Mesodermal cell (in vitro differentiated cells): ENCODE measurements around the gene HOXB13. TPM values are rescaled to one million over a fixed set of nuclear protein-coding genes. Genes with fewer than 3 reads are reported as not detected.

Experiments
- H3K27ac ChIP-seq: 2 replicates; pipeline ENCODE4 v1.7.0; 2013; ENCODE audit warnings: mild to moderate bottlenecking, low read depth, low read length, moderate library complexity; ENCODE audit not compliant: severe bottlenecking
- H3K36me3 ChIP-seq: 2 replicates; pipeline ENCODE4 v1.7.1; 2013; ENCODE audit warnings: mild to moderate bottlenecking, low read length, moderate library complexity; ENCODE audit not compliant: control insufficient read depth, insufficient read depth
- H3K4me1 ChIP-seq: one replicate; pipeline ENCODE4 v1.7.1; 2013; ENCODE audit warnings: mild to moderate bottlenecking, low read length; ENCODE audit not compliant: insufficient read depth, control insufficient read depth, poor library complexity, severe bottlenecking
- H3K4me3 ChIP-seq: 2 replicates; pipeline ENCODE4 v1.7.0; 2013; ENCODE audit warnings: low read length, control low read depth, mild to moderate bottlenecking; ENCODE audit not compliant: insufficient read depth, poor library complexity, severe bottlenecking; ENCODE audit errors: extremely low read depth
- H3K9me3 ChIP-seq: 2 replicates; pipeline ENCODE4 v1.7.1; 2013; ENCODE audit warnings: mild to moderate bottlenecking, low read length, moderate library complexity; ENCODE audit not compliant: control insufficient read depth
- WGBS, 2 experiments: methylation state at CpG; one replicate each; pipeline ENCODE4 v1.1.5; 2013; ENCODE audit warnings: missing lambda C conversion rate in 2 of 2; ENCODE audit not compliant: insufficient coverage in 2 of 2; 5-methylcytosine and 5-hydroxymethylcytosine counted together
- polyA plus RNA-seq, 2 experiments: library from polyadenylated mRNA; stranded (reverse); fragments of 50-300 nt; gene quantifications; one replicate each; pipeline ENCODE4 v1.2.3, GENCODE V29; 2013

The HOXB13 gene
- 0.59 TPM for polyA plus RNA-seq (2013, experiment 1 of 2)
- 0.76 TPM for polyA plus RNA-seq (2013, experiment 2 of 2)

- H3K9me3 ChIP-seq = no peaks in the 10 kb centered on the region
- peak within 1 kb of the TSS; percentile 36 for H3K4me3 ChIP-seq
- no peak within 1 kb of the TSS for H3K27ac ChIP-seq
- peaks cover 17% of the 10 kb centered on the region for H3K4me1 ChIP-seq
- H3K36me3 ChIP-seq = no peaks in the 10 kb centered on the region
- 7% methylated on average over 41 to 42 of the region's 55 CpGs for WGBS, 2 experiments
These were observed at the start of gene HOXB13 for GRCh38 chr17:48728232-48729231. Gene HOXB13 (minus strand): TSS chr17:48728750. CDS start chr17:48728593, 157 bp downstream.

- H3K36me3 ChIP-seq = no peaks in the 10 kb centered on the region
- H3K27ac ChIP-seq = no peak overlapping the region
- H3K9me3 ChIP-seq = no peaks in the 10 kb centered on the region
- H3K4me1 ChIP-seq = no peaks in the 10 kb centered on the region
- H3K4me3 ChIP-seq = no peak overlapping the region
These were observed 48.1 kb upstream of the HOXB13 start for GRCh38 chr17:48776602-48777001.

- 75 to 93% methylated on average over 3 of the region's 3 CpGs for WGBS, 2 experiments
- no peak overlapping the region for H3K4me3 ChIP-seq
- no peaks in the 10 kb centered on the region for H3K9me3 ChIP-seq
- H3K36me3 ChIP-seq = no peaks in the 10 kb centered on the region
- H3K27ac ChIP-seq = no peak overlapping the region
- no peaks in the 10 kb centered on the region for H3K4me1 ChIP-seq
These were observed 44.7 kb upstream of the HOXB13 start for GRCh38 chr17:48773245-48773644.

GRCh38 chr17:48770954-48771353, 42.4 kb upstream of the HOXB13 start:
- no peak overlapping the region for H3K4me3 ChIP-seq
- H3K4me1 ChIP-seq = no peaks in the 10 kb centered on the region
- H3K36me3 ChIP-seq = no peaks in the 10 kb centered on the region
- H3K9me3 ChIP-seq = no peaks in the 10 kb centered on the region
- WGBS, 2 experiments = 70 to 90% methylated on average over 3 of the region's 3 CpGs
- H3K27ac ChIP-seq = no peak overlapping the region

- Histone ChIP-seq H3K4me3 (no peak overlapping the region), H3K4me1 (no peaks in the 10 kb centered on the region), H3K9me3 (no peaks in the 10 kb centered on the region), H3K36me3 (no peaks in the 10 kb centered on the region), H3K27ac (no peak overlapping the region)
- 79 to 84% methylated on average over 4 of the region's 5 CpGs for WGBS, 2 experiments
These were observed 40.6 kb upstream of the HOXB13 start for GRCh38 chr17:48769009-48769675.

- WGBS, 2 experiments = 90 to 92% methylated on average over 3 to 4 of the region's 4 CpGs
- H3K9me3 ChIP-seq = no peaks in the 10 kb centered on the region
- H3K27ac ChIP-seq = no peak overlapping the region
- no peaks in the 10 kb centered on the region for H3K4me1 ChIP-seq
- H3K36me3 ChIP-seq = no peaks in the 10 kb centered on the region
- H3K4me3 ChIP-seq = no peak overlapping the region
These were observed 38.8 kb upstream of the HOXB13 start for GRCh38 chr17:48767263-48767774.

GRCh38 chr17:48761114-48761513, 32.6 kb upstream of the HOXB13 start:
- H3K27ac ChIP-seq = no peak overlapping the region
- WGBS, 2 experiments = 68 to 89% methylated on average over 3 to 6 of the region's 6 CpGs
- H3K36me3 ChIP-seq = no peaks in the 10 kb centered on the region
- H3K4me1 ChIP-seq = no peaks in the 10 kb centered on the region
- H3K9me3 ChIP-seq = no peaks in the 10 kb centered on the region
- no peak overlapping the region for H3K4me3 ChIP-seq

GRCh38 chr17:48760411-48760810, 31.9 kb upstream of the HOXB13 start:
- 68 to 90% methylated on average over 3 of the region's 4 CpGs for WGBS, 2 experiments
- Histone ChIP-seq H3K4me1 (no peaks in the 10 kb centered on the region), H3K36me3 (no peaks in the 10 kb centered on the region), H3K4me3 (no peak overlapping the region), H3K27ac (no peak overlapping the region), H3K9me3 (no peaks in the 10 kb centered on the region)

GRCh38 chr17:48759288-48759687, 30.7 kb upstream of the HOXB13 start:
- H3K9me3 ChIP-seq = no peaks in the 10 kb centered on the region
- H3K36me3 ChIP-seq = no peaks in the 10 kb centered on the region
- peaks cover 1% of the 10 kb centered on the region for H3K4me1 ChIP-seq
- H3K4me3 ChIP-seq = no peak overlapping the region
- no peak overlapping the region for H3K27ac ChIP-seq

GRCh38 chr17:48757524-48757961, 29.0 kb upstream of the HOXB13 start:
- Histone ChIP-seq H3K36me3 (no peaks in the 10 kb centered on the region), H3K27ac (no peak overlapping the region), H3K9me3 (no peaks in the 10 kb centered on the region), H3K4me1 (peaks cover 14% of the 10 kb centered on the region), H3K4me3 (no peak overlapping the region)
- WGBS, 2 experiments = 80 to 85% methylated on average over 1 to 2 of the region's 2 CpGs
